Fibroblast of lung (primary cell): Measurements from ENCODE around the gene NID1. TPM values are rescaled to one million over a fixed set of nuclear protein-coding genes. Genes with fewer than 3 reads are reported as not detected.
A peak's percentile ranks its signal among the peaks of the same experiment; 100 is the strongest.

Experiments used
- DNase-seq, 2 donors: peaks; one replicate each; pipeline versions ENCODE4 v3.0.0 to v3.0.0-alpha.2; 2010; ENCODE audit warnings: low read depth in 2 of 2
- H2AFZ ChIP-seq: 2 replicates; pipeline ENCODE4 v1.5.1; 2012; ENCODE audit warnings: low read length, control low read depth, inconsistent platforms
- H3K27ac ChIP-seq: 2 replicates; pipeline ENCODE4 v1.5.1; 2011; ENCODE audit warnings: low read length, control low read depth; ENCODE audit not compliant: insufficient read depth
- H3K27me3 ChIP-seq: 2 replicates; pipeline ENCODE4 v1.5.1; 2011; ENCODE audit warnings: mild to moderate bottlenecking, low read length; ENCODE audit not compliant: control insufficient read depth, insufficient read depth
- H3K36me3 ChIP-seq: 2 replicates; pipeline ENCODE4 v1.5.1; 2011; ENCODE audit warnings: low read length; ENCODE audit not compliant: control insufficient read depth, insufficient read depth
- H3K4me1 ChIP-seq: 2 replicates; pipeline ENCODE4 v1.5.1; 2011; ENCODE audit warnings: low read length; ENCODE audit not compliant: control insufficient read depth, insufficient read depth; ENCODE audit errors: extremely low read depth
- H3K4me2 ChIP-seq: 2 replicates; pipeline ENCODE4 v1.5.1; 2011; ENCODE audit warnings: low read length, control low read depth; ENCODE audit not compliant: insufficient read depth; ENCODE audit errors: extremely low read depth
- H3K4me3 ChIP-seq, 4 experiments: fragments of 200-600 bp in 1 of 4; sonication (generic) in 1 of 4; replicated peaks in 1 of 4; 2 replicates each; pipeline ENCODE4 v1.5.1; 2011 to 2016; ENCODE audit warnings: low read length in 4 of 4, low read depth in 3 of 4, mild to moderate bottlenecking in 3 of 4, control low read depth in 2 of 4, inconsistent platforms in 1 of 4, mixed read lengths in 1 of 4; ENCODE audit not compliant: insufficient read depth in 1 of 4; ENCODE audit errors: control extremely low read depth in 1 of 4
- H3K79me2 ChIP-seq: 2 replicates; pipeline ENCODE4 v1.5.1; 2012; ENCODE audit warnings: mild to moderate bottlenecking, low read length, inconsistent platforms; ENCODE audit not compliant: control insufficient read depth, insufficient read depth
- H3K9ac ChIP-seq: 2 replicates; pipeline ENCODE4 v1.5.1; 2011; ENCODE audit warnings: mild to moderate bottlenecking, low read length, control low read depth; ENCODE audit not compliant: insufficient read depth
- H3K9me3 ChIP-seq: 2 replicates; pipeline ENCODE4 v1.5.1; 2012; ENCODE audit warnings: low read depth, low read length; ENCODE audit not compliant: control insufficient read depth, insufficient read depth
- H4K20me1 ChIP-seq: 2 replicates; pipeline ENCODE4 v1.5.1; 2011; ENCODE audit warnings: low read length; ENCODE audit not compliant: control insufficient read depth, insufficient read depth; ENCODE audit errors: extremely low read depth
- EZH2 ChIP-seq: IDR thresholded peaks from 2 replicates; pipeline ENCODE4 v1.5.1; 2012; ENCODE audit warnings: low read length, control low read depth, mild to moderate bottlenecking; ENCODE audit errors: missing control alignments
- polyA plus RNA-seq, 2 donors: library from polyadenylated mRNA; depleted of rRNA in 1 of 2; stranded (reverse) in 1 of 2; unstranded in 1 of 2; fragments of >200 nt; gene quantifications; 2 replicates each; pipeline ENCODE4 v1.2.1, GENCODE V29; 2011 to 2012; ENCODE audit warnings: missing spikeins in 1 of 2
- total RNA-seq: library from RNA; depleted of rRNA; stranded (reverse); fragments of >200 nt; gene quantifications from 2 replicates; pipeline ENCODE4 v1.2.1, GENCODE V29; 2014
- TF ChIP-seq, protein P1 (sequence below), 2 donors: IDR thresholded peaks in 1 of 2; conservative IDR thresholded peaks in 1 of 2; 1 replicate in 1 of 2; 2 replicates in 1 of 2; pipeline ENCODE4 v1.5.1; 2011 to 2012; ENCODE audit warnings: low read length in 2 of 2, control low read depth in 1 of 2, inconsistent platforms in 1 of 2, low read depth in 1 of 2, mild to moderate bottlenecking in 1 of 2

Gene NID1
- total and polyA plus RNA-seq, 2 donors (not counting 1 experiment from before 2014, with no cell fraction given), result 29.1 to 152 TPM

DNA sequence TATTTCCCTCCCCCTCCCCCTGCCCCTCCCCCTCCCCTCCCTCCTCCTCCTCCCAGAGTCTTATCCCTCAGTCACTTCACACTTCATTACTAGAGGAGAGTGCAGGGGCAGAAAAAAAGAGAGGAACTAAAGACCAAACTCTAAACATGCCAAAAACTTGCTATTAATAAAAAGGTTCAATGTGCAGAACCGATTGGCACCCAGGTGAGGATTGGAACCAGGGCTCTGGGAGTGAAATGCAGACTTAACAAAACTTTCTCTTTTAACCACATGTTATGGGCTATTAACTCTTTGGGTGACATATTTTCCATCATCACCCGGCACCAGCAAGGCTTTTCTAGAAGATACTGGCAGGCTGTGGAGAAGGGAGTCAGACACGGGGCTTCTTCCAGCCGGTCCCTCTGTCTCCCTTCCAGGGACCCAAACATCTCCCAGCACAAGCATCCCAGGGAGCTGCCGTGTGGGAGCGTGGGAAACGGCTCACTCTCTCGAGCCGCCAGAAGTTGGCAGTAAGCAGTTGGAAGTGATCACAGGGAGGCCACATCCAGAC lies 13.6 kb downstream of the NID1 start:
- H3K36me3 ChIP-seq, result peaks cover 1% of the 10 kb centered on the region

DNA sequence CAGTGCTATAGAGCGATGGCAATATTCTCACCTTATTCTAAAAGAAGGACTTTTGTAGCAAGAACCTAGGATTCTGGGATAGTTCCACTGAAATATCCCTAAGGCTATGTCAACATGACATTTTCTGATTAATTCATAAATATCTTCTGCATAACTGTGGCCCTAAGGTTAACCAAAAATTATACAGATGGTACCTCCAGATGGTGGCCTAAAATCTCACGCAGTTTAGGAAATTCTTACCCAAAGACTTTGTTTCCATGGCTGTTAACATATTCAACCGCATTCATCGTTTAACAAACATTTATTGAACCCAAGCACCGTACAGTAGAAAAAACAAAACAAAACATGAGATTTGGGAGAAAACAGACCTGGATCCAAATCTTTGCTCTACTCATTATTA lies 19.1 kb downstream of the NID1 start:
- Histone ChIP-seq H3K79me2 (no peaks in the 10 kb centered on the region), H3K9me3 (no peaks in the 10 kb centered on the region), H3K4me1 (no peaks in the 10 kb centered on the region), H3K4me2 (no peak overlapping the region), H4K20me1 (no peaks in the 10 kb centered on the region), H3K36me3 (peaks cover 6% of the 10 kb centered on the region), H3K4me3 (no peak overlapping the region), H3K9ac (no peak overlapping the region), H3K27ac (no peak overlapping the region), H3K27me3 (no peaks in the 10 kb centered on the region), H2AFZ (no peak overlapping the region)
- DNase-seq, result no peak
- TF ChIP-seq EZH2, result no peak
- TF ChIP-seq, protein P1, sequence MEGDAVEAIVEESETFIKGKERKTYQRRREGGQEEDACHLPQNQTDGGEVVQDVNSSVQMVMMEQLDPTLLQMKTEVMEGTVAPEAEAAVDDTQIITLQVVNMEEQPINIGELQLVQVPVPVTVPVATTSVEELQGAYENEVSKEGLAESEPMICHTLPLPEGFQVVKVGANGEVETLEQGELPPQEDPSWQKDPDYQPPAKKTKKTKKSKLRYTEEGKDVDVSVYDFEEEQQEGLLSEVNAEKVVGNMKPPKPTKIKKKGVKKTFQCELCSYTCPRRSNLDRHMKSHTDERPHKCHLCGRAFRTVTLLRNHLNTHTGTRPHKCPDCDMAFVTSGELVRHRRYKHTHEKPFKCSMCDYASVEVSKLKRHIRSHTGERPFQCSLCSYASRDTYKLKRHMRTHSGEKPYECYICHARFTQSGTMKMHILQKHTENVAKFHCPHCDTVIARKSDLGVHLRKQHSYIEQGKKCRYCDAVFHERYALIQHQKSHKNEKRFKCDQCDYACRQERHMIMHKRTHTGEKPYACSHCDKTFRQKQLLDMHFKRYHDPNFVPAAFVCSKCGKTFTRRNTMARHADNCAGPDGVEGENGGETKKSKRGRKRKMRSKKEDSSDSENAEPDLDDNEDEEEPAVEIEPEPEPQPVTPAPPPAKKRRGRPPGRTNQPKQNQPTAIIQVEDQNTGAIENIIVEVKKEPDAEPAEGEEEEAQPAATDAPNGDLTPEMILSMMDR (conservative IDR thresholded peaks at IDR 0.05 in 1 of 2, IDR thresholded peaks at IDR 0.05 in 1 of 2; ENCODE audit: low read depth in 1 of 2, low read length in 2 of 2), result no peak

More for the DNA sequence above, 13.6 kb downstream of the NID1 start:
- H2AFZ ChIP-seq, result no peak overlapping the region
- H3K4me2 ChIP-seq, result peak overlapping the region; percentile 33
- peak; percentile 37 to 55 for DNase-seq
- H3K27ac ChIP-seq, result peak overlapping the region; percentile 17
- H3K4me3 ChIP-seq, result no peak overlapping the region
- H3K9ac ChIP-seq, result no peak overlapping the region
- TF ChIP-seq EZH2, result no peak
- TF ChIP-seq, protein P1 (conservative IDR thresholded peaks at IDR 0.05 in 1 of 2, IDR thresholded peaks at IDR 0.05 in 1 of 2; ENCODE audit: low read depth in 1 of 2, low read length in 2 of 2), result no peak
- H3K4me1 ChIP-seq, result peaks cover 2% of the 10 kb centered on the region
- no peaks in the 10 kb centered on the region for H4K20me1 ChIP-seq
- no peaks in the 10 kb centered on the region for H3K9me3 ChIP-seq
- H3K27me3 ChIP-seq, result no peaks in the 10 kb centered on the region
- peaks cover under 1% of the 10 kb centered on the region for H3K79me2 ChIP-seq

DNA sequence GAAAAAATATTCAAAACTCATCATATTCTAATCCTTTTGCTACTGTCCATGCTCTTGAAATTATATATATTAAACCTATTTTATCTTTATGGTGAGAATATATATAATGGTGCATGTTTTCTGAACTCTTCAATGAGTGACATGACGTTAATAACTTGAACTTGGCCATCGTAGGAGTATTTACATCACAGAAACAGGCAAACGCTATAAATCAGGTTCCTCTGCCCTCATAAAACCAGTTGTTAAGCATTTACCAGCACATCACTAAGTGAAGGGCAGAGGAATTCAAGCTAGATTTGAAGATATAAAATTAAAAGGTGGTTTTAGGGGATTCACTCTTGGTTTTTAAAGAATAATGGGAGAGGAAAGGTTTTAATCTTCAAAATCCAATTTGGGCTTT lies 20.5 kb downstream of the NID1 start:
- H3K9me3 ChIP-seq, result no peaks in the 10 kb centered on the region
- TF ChIP-seq, protein P1 (conservative IDR thresholded peaks at IDR 0.05 in 1 of 2, IDR thresholded peaks at IDR 0.05 in 1 of 2; ENCODE audit: low read depth in 1 of 2, low read length in 2 of 2), result no peak
- TF ChIP-seq EZH2, result no peak
- no peak overlapping the region for H2AFZ ChIP-seq
- no peak overlapping the region for H3K9ac ChIP-seq
- no peaks in the 10 kb centered on the region for H3K79me2 ChIP-seq
- no peak overlapping the region for H3K4me3 ChIP-seq
- H3K4me1 ChIP-seq, result peaks cover 9% of the 10 kb centered on the region
- H3K4me2 ChIP-seq, result no peak overlapping the region
- DNase-seq, result no peak
- H4K20me1 ChIP-seq, result no peaks in the 10 kb centered on the region
- H3K27ac ChIP-seq, result no peak overlapping the region
- H3K36me3 ChIP-seq, result peaks cover 6% of the 10 kb centered on the region
- no peaks in the 10 kb centered on the region for H3K27me3 ChIP-seq
